ENCODE data around the gene LTC4S.

LTC4S gene

GRCh38 chr5:179814090-179814489, 20.3 kb downstream of the LTC4S start:
- DNase-seq: no peak

- DNase-seq: no peak
Observed at GRCh38 chr5:179815491-179816249, 21.9 kb downstream of the LTC4S start.

GRCh38 chr5:179816401-179816795, 22.6 kb downstream of the LTC4S start:
- DNase-seq: no peak

GRCh38 chr5:179816796-179817469, 23.1 kb downstream of the LTC4S start:
- no peak for DNase-seq

- DNase-seq: no peak
Observed at GRCh38 chr5:179817470-179817840, 23.7 kb downstream of the LTC4S start.

- DNase-seq: no peak
Observed at GRCh38 chr5:179817890-179818745, 24.3 kb downstream of the LTC4S start.

- peak; percentile 83 for DNase-seq
Observed at GRCh38 chr5:179818746-179819295, 25.0 kb downstream of the LTC4S start.

- DNase-seq: peak; percentile 36
Observed at GRCh38 chr5:179819296-179820126, 25.7 kb downstream of the LTC4S start.

GRCh38 chr5:179820127-179820482, 26.3 kb downstream of the LTC4S start:
- DNase-seq: no peak

- peak; percentile 72 for DNase-seq
Observed at GRCh38 chr5:179820483-179821297, 26.9 kb downstream of the LTC4S start, which contains the start of gene SQSTM1. Gene SQSTM1 (plus strand): TSS chr5:179820905. CDS start chr5:179820937, 32 bp downstream.

GRCh38 chr5:179821298-179822058, 27.7 kb downstream of the LTC4S start:
- peak; percentile 83 for DNase-seq

- DNase-seq: no peak
Observed at GRCh38 chr5:179822059-179822432, 28.3 kb downstream of the LTC4S start.

- no peak for DNase-seq
Observed at GRCh38 chr5:179822444-179822990, 28.7 kb downstream of the LTC4S start.

- no peak for DNase-seq
Observed at GRCh38 chr5:179823937-179824744, 30.4 kb downstream of the LTC4S start.

GRCh38 chr5:179824745-179825112, 30.9 kb downstream of the LTC4S start:
- DNase-seq: no peak

GRCh38 chr5:179825655-179826182, 31.9 kb downstream of the LTC4S start:
- no peak for DNase-seq

- peak; percentile 74 for DNase-seq
Observed at GRCh38 chr5:179827680-179828079, 33.9 kb downstream of the LTC4S start.

GRCh38 chr5:179828756-179829421, 35.1 kb downstream of the LTC4S start:
- DNase-seq: no peak

All from stimulated activated CD4-positive, alpha-beta T cell treated with anti-CD3 and anti-CD28 coated beads, Interleukin-1b, Interleukin-23, amount 100 ng/mL, for 48 hours (primary cell).